Measurements from ENCODE around the gene MYOM3.

- TF ChIP-seq CTCF (IDR thresholded peaks at IDR 0.05) (no peak), ZFX (IDR thresholded peaks at IDR 0.05; ENCODE audit: borderline replicate concordance) (no peak)
These were observed 7.5 kb upstream of the MYOM3 start for GRCh38 chr1:24119489-24119858.
